ENCODE measurements around the gene SEC11A. TPM values are rescaled to one million over a fixed set of nuclear protein-coding genes. Genes with fewer than 3 reads are reported as not detected.

SEC11A gene
- 134 and 137 TPM in 2 replicates for total RNA-seq

GRCh38 chr15:84716036-84716732 is at the start of gene SEC11A:
SEC11A (minus strand) TSS chr15:84716139; CDS start chr15:84716075, 64 bp downstream.

GRCh38 chr15:84748274-84749110 is 32.6 kb upstream of the SEC11A start, which contains the start of gene ZNF592:
ZNF592 (plus strand) TSS chr15:84748592; CDS start chr15:84782676, 34,084 bp downstream.

GRCh38 chr15:84658080-84658787 is 57.7 kb downstream of the SEC11A start, which contains the start of gene NMB:
NMB (minus strand) TSS chr15:84658199; CDS start chr15:84658152, 47 bp downstream.

GRCh38 chr15:84653910-84654688 is 61.8 kb downstream of the SEC11A start, which contains the start of gene WDR73:
WDR73 (minus strand) TSS chr15:84654283; CDS start chr15:84654274, 9 bp downstream.

Other genes starting within 250 kb of the SEC11A start
- 4.7 and 7.7 TPM in 2 replicates for gene ZSCAN2, start 115.1 kb downstream of the SEC11A start, total RNA-seq
- 16.3 and 17.0 TPM in 2 replicates for gene WDR73, start 61.9 kb downstream of the SEC11A start, total RNA-seq
- 12.0 and 12.6 TPM in 2 replicates for gene NMB, start 57.9 kb downstream of the SEC11A start, total RNA-seq
- gene ZNF592, start 32.5 kb upstream of the SEC11A start, total RNA-seq = 6.1 and 8.3 TPM in 2 replicates
- gene ALPK3, start 101.2 kb upstream of the SEC11A start, total RNA-seq = 0.28 and 0.42 TPM in 2 replicates
- gene SLC28A1, start 168.5 kb upstream of the SEC11A start, total RNA-seq = not detected in 2 replicates